GM23338 (cell line): ENCODE measurements around the gene SLC16A12. TPM values are rescaled to one million over a fixed set of nuclear protein-coding genes. Genes with fewer than 3 reads are reported as not detected.

Experiments used
- ATAC-seq: fragments of 200-7000 bp; cut with Tn5 transposase; 3 replicates; pipeline ENCODE4 v1.9.1; 2020
- DNase-seq: peaks from one replicate; pipeline ENCODE4 v3.0.0-alpha.2; 2015; ENCODE audit warnings: low spot score
- H2AFZ ChIP-seq: fragments of 200-600 bp; sonication (generic); 2 replicates; pipeline ENCODE4 v1.8.0; 2016; ENCODE audit warnings: antibody characterized with exemption, mild to moderate bottlenecking, moderate library complexity
- H3F3A ChIP-seq: fragments of 200-600 bp; sonication (generic); replicated peaks from 2 replicates; pipeline ENCODE4 v1.8.0; 2017; ENCODE audit warnings: antibody characterized with exemption, mixed run types, low read depth
- H3K27ac ChIP-seq: fragments of 200-600 bp; sonication (generic); 2 replicates; pipeline ENCODE4 v1.6.1; 2016; ENCODE audit warnings: low read depth
- H3K27me3 ChIP-seq: fragments of 200-600 bp; sonication (generic); 2 replicates; pipeline ENCODE4 v1.8.0; 2016; ENCODE audit warnings: mild to moderate bottlenecking, mixed run types, moderate library complexity; ENCODE audit not compliant: insufficient read depth
- H3K36me3 ChIP-seq: fragments of 200-600 bp; sonication (generic); 2 replicates; pipeline ENCODE4 v1.8.0; 2016; ENCODE audit warnings: mild to moderate bottlenecking; ENCODE audit not compliant: insufficient read depth
- H3K4me1 ChIP-seq: fragments of 200-600 bp; sonication (generic); 2 replicates; pipeline ENCODE4 v1.8.0; 2016; ENCODE audit warnings: mild to moderate bottlenecking, moderate library complexity; ENCODE audit not compliant: insufficient read depth
- H3K4me2 ChIP-seq: fragments of 200-600 bp; sonication (generic); 2 replicates; pipeline ENCODE4 v1.7.1; 2017; ENCODE audit warnings: mixed run types
- H3K4me3 ChIP-seq: fragments of 200-600 bp; sonication (generic); 2 replicates; pipeline ENCODE4 v1.6.1; 2016; ENCODE audit warnings: mixed run types
- H3K79me2 ChIP-seq: fragments of 200-600 bp; sonication (generic); replicated peaks from 2 replicates; pipeline ENCODE4 v1.8.0; 2017; ENCODE audit warnings: mild to moderate bottlenecking; ENCODE audit not compliant: insufficient read depth
- H3K9me2 ChIP-seq: fragments of 200-600 bp; sonication (generic); 2 replicates; pipeline ENCODE4 v1.8.0; 2017; ENCODE audit not compliant: insufficient read depth
- H4K20me1 ChIP-seq: fragments of 200-600 bp; sonication (generic); replicated peaks from 2 replicates; pipeline ENCODE4 v1.8.0; 2017; ENCODE audit warnings: mild to moderate bottlenecking; ENCODE audit not compliant: insufficient read depth
- H3K27ac Mint-ChIP-seq: 2 replicates; pipeline ENCODE4 v1.8.0; 2020; ENCODE audit warnings: inconsistent platforms, mild to moderate bottlenecking, moderate library complexity, mixed read lengths
- H3K27me3 Mint-ChIP-seq: 3 replicates; pipeline ENCODE4 v1.8.0; 2022; ENCODE audit warnings: low read depth, mild to moderate bottlenecking, moderate library complexity, mixed read lengths, inconsistent platforms; ENCODE audit not compliant: insufficient read depth, poor library complexity
- H3K36me3 Mint-ChIP-seq: 3 replicates; pipeline ENCODE4 v1.8.0; 2021; ENCODE audit warnings: low read depth, mild to moderate bottlenecking, inconsistent platforms, moderate library complexity, mixed read lengths
- H3K4me1 Mint-ChIP-seq: 3 replicates; pipeline ENCODE4 v1.8.0; 2020; ENCODE audit warnings: mild to moderate bottlenecking, inconsistent platforms, mixed read lengths
- H3K4me3 Mint-ChIP-seq: 3 replicates; pipeline ENCODE4 v1.8.0; 2021; ENCODE audit warnings: moderate library complexity, mild to moderate bottlenecking, inconsistent platforms, mixed read lengths
- H3K9me3 Mint-ChIP-seq: 3 replicates; pipeline ENCODE4 v1.8.0; 2020; ENCODE audit warnings: moderate library complexity, mild to moderate bottlenecking, inconsistent platforms, mixed read lengths
- CREB1 ChIP-seq: fragments of 250-450 bp; sonication (Bioruptor Pico); IDR thresholded peaks from 2 replicates; pipeline ENCODE4 v1.5.0; 2020; ENCODE audit warnings: low read depth, mild to moderate bottlenecking, moderate library complexity
- CTCF ChIP-seq, 2 experiments: fragments of 200-600 bp in 1 of 2; sonication (generic) in 1 of 2; conservative IDR thresholded peaks; 2 replicates each; pipeline versions ENCODE4 v1.5.1 to v1.6.1; 2016 to 2017; ENCODE audit warnings: antibody characterized with exemption in 2 of 2, low read depth in 2 of 2, mild to moderate bottlenecking in 2 of 2, moderate library complexity in 1 of 2
- EZH2 ChIP-seq: fragments of 200-600 bp; sonication (generic); IDR thresholded peaks from one replicate; pipeline ENCODE4 v1.8.0; 2017; ENCODE audit warnings: antibody characterized with exemption, mild to moderate bottlenecking, low read depth; ENCODE audit not compliant: unreplicated experiment
- EZH2phosphoT487 ChIP-seq: fragments of 200-600 bp; sonication (generic); IDR thresholded peaks from one replicate; pipeline ENCODE4 v1.8.1; 2018; ENCODE audit warnings: antibody characterized with exemption; ENCODE audit not compliant: unreplicated experiment
- JUNB ChIP-seq: IDR thresholded peaks from one replicate; pipeline ENCODE4 v1.6.1; 2016; ENCODE audit warnings: antibody characterized with exemption; ENCODE audit not compliant: unreplicated experiment
- NANOG ChIP-seq: IDR thresholded peaks from 2 replicates; pipeline ENCODE4 v1.6.1; 2016; ENCODE audit warnings: antibody characterized with exemption, borderline replicate concordance
- POLR2AphosphoS5 ChIP-seq: IDR thresholded peaks from 2 replicates; pipeline ENCODE4 v1.6.1; 2016; ENCODE audit warnings: antibody characterized with exemption, low read depth
- STAT1 ChIP-seq: IDR thresholded peaks from one replicate; pipeline ENCODE4 v1.6.1; 2016; ENCODE audit warnings: antibody characterized with exemption; ENCODE audit not compliant: unreplicated experiment
- ZNF114 ChIP-seq: fragments of 250-450 bp; sonication (Bioruptor Pico); IDR thresholded peaks from 2 replicates; pipeline ENCODE4 v1.5.0; 2020; ENCODE audit warnings: mild to moderate bottlenecking, moderate library complexity
- ZNF331 ChIP-seq: fragments of 250-450 bp; sonication (Bioruptor Pico); IDR thresholded peaks from 2 replicates; pipeline ENCODE4 v1.5.0; 2020; ENCODE audit warnings: low read depth, mild to moderate bottlenecking, moderate library complexity
- ZNF462 ChIP-seq: fragments of 250-450 bp; sonication (Bioruptor Pico); IDR thresholded peaks from 2 replicates; pipeline ENCODE4 v1.5.0; 2020; ENCODE audit warnings: mild to moderate bottlenecking, moderate library complexity
- polyA plus RNA-seq: library from polyadenylated mRNA; unstranded; fragments of >200 nt; fragmentation: Nextera tagmentation; extraction: Ambion mirVana; gene quantifications from 2 replicates; pipeline ENCODE4 v1.2.1, GENCODE V29; 2016
- total RNA-seq: library from RNA; depleted of rRNA; stranded (reverse); fragments of >200 nt; shearing (Covaris generic); gene quantifications from 2 replicates; pipeline ENCODE4 v1.2.3, GENCODE V29; 2014
- TF ChIP-seq, protein P1 (sequence below): IDR thresholded peaks from 2 replicates; pipeline ENCODE4 v1.6.1; 2016; ENCODE audit warnings: antibody characterized with exemption

Gene SLC16A12
- total and polyA plus RNA-seq, 2 experiments from 2014 or later: 0.84 to 2.0 TPM

DNA sequence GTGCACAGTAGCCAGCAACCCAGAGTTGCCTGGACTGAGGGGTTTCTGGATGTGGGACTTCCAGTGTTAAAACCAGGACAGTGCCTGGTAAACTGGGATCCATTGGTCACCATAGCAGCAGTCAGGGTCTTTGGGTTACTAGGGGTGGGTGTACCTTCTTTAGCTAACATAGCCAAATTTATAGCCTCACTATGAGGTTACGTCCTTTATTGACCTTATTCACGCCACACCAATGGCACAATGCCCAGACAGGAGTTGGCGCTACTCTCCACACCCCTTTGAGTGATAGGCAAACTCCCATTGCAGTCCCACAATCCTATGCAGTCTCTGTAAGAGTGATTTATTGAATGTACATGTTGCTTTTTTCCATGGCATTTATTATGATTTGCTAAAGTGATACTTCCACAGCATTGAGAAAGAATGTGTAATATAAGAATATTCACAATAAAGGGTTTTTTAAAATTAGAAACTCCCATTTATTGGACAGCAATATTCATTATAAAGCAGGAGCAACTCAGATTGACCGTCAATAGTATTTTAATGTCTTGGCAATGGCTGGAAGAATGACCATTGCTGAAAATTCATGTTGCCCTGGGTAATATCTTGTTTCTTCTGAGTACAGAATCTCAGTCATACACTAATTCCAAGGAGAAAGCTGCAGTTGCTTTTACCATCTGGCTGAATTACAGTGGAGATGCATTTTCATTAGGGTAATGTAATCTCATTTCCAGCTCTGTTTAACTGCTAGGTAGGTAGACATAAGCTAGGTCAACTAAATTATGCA lies 95.0 kb downstream of the SLC16A12 start (continued):
- TF ChIP-seq, protein P1, sequence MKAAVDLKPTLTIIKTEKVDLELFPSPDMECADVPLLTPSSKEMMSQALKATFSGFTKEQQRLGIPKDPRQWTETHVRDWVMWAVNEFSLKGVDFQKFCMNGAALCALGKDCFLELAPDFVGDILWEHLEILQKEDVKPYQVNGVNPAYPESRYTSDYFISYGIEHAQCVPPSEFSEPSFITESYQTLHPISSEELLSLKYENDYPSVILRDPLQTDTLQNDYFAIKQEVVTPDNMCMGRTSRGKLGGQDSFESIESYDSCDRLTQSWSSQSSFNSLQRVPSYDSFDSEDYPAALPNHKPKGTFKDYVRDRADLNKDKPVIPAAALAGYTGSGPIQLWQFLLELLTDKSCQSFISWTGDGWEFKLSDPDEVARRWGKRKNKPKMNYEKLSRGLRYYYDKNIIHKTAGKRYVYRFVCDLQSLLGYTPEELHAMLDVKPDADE: no peak
- TF ChIP-seq POLR2AphosphoS5: no peak

DNA sequence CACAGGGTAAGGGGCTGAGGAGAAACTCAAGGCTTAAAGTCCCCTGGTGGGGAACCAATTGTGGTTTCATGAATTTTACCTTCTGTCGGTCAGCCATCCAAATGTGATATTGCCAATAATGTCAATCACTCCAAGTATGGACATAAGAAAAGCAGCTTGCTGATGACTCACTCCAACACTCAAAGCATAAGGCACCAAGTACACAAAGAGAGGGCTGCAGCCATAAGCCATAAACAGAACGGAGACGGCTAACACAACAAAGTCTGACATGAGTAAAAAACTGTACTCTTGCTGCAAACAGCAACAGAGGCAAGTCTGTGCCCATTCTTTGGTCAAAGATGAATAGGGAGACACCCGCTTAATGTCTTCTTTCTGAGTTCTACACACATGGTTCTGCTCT lies 96.9 kb downstream of the SLC16A12 start:
- Histone ChIP-seq H3K36me3 (no peaks in the 10 kb centered on the region), H4K20me1 (no peaks in the 10 kb centered on the region), H3K27me3 (no peaks in the 10 kb centered on the region), H3K79me2 (no peaks in the 10 kb centered on the region), H3F3A (no peaks in the 10 kb centered on the region), H2AFZ (no peak overlapping the region), H3K4me1 (peaks cover 5% of the 10 kb centered on the region; the same call in 1 of the 2 replicates), H3K27ac (no peak overlapping the region), H3K4me2 (no peak overlapping the region), H3K9me2 (peaks cover 6% of the 10 kb centered on the region; the same call in 1 of the 2 replicates), H3K4me3 (no peak overlapping the region)
- no peak for DNase-seq
- Mint-ChIP-seq H3K4me3 (no peak overlapping the region), H3K4me1 (peaks cover 15% of the 10 kb centered on the region), H3K36me3 (peaks cover 4% of the 10 kb centered on the region; the same call in 1 of the 3 replicates), H3K27ac (no peak overlapping the region), H3K9me3 (no peaks in the 10 kb centered on the region), H3K27me3 (no peaks in the 10 kb centered on the region)
- ATAC-seq: no peak
- no peak for TF ChIP-seq NANOG
- TF ChIP-seq CREB1 (CRISPR knock-in tag): no peak
- no peak for TF ChIP-seq ZNF114
- TF ChIP-seq POLR2AphosphoS5: no peak
- TF ChIP-seq EZH2: no peak
- no peak for TF ChIP-seq STAT1
- TF ChIP-seq, protein P1: no peak
- no peak for TF ChIP-seq EZH2phosphoT487
- no peak for TF ChIP-seq JUNB
- TF ChIP-seq ZNF462 (CRISPR knock-in tag): no peak
- TF ChIP-seq ZNF331 (CRISPR knock-in tag): no peak
- no peak for TF ChIP-seq CTCF (conservative IDR thresholded peaks at IDR 0.05; ENCODE audit: low read depth in 2 of 2)
